ENCODE measurements around the gene CHKA.

CHKA gene

GRCh38 chr11:68030318-68031143, 90.7 kb downstream of the CHKA start, which contains the start of gene NDUFS8:
Gene NDUFS8, plus strand, starts transcription at chr11:68030681. Its CDS starts 1,471 bp downstream, at chr11:68032152.
- H3K36me3 Mint-ChIP-seq, result peaks cover 19% of the 10 kb centered on the region
- DNase-seq (ENCODE audit: low spot score in 2 of 2), result peak; percentile 80 to 96
- H3K9me3 Mint-ChIP-seq, result no peaks in the 10 kb centered on the region
- H3K4me3 Mint-ChIP-seq, result peak within 1 kb of the TSS; percentile 90
- peak within 1 kb of the TSS; percentile 96 for H3K27ac Mint-ChIP-seq
- peak; percentile 97 for ATAC-seq
- peaks cover 37% of the 10 kb centered on the region for H3K4me1 Mint-ChIP-seq

- peak overlapping the region; percentile 90 for H3K4me3 Mint-ChIP-seq
- H3K4me1 Mint-ChIP-seq, result peaks cover 37% of the 10 kb centered on the region
- ATAC-seq (no peak), DNase-seq (ENCODE audit: low spot score in 2 of 2) (no peak)
- peak overlapping the region; percentile 96 for H3K27ac Mint-ChIP-seq
- peaks cover 9% of the 10 kb centered on the region for H3K36me3 Mint-ChIP-seq
- no peaks in the 10 kb centered on the region for H3K9me3 Mint-ChIP-seq
These were observed 92.2 kb downstream of the CHKA start for GRCh38 chr11:68028802-68029545.

GRCh38 chr11:68027667-68028066, 93.5 kb downstream of the CHKA start:
- ATAC-seq (no peak), DNase-seq (ENCODE audit: low spot score in 2 of 2) (no peak)
- Mint-ChIP-seq H3K9me3 (no peaks in the 10 kb centered on the region), H3K27ac (no peak overlapping the region), H3K4me3 (no peak overlapping the region), H3K36me3 (peaks cover 6% of the 10 kb centered on the region), H3K4me1 (peaks cover 37% of the 10 kb centered on the region)

- no peak for ATAC-seq
- H3K4me1 Mint-ChIP-seq, result peaks cover 32% of the 10 kb centered on the region
- H3K36me3 Mint-ChIP-seq, result peaks cover 2% of the 10 kb centered on the region
- no peaks in the 10 kb centered on the region for H3K9me3 Mint-ChIP-seq
- DNase-seq (ENCODE audit: low spot score in 2 of 2), result no peak
- H3K4me3 Mint-ChIP-seq, result no peak overlapping the region
- H3K27ac Mint-ChIP-seq, result peak overlapping the region; percentile 74
These were observed 94.6 kb downstream of the CHKA start for GRCh38 chr11:68026391-68027105.

- Mint-ChIP-seq H3K36me3 (no peaks in the 10 kb centered on the region), H3K27ac (no peak overlapping the region), H3K4me3 (no peak overlapping the region), H3K9me3 (no peaks in the 10 kb centered on the region), H3K4me1 (peaks cover 19% of the 10 kb centered on the region)
- ATAC-seq (no peak), DNase-seq (ENCODE audit: low spot score in 2 of 2) (no peak)
These were observed 96.1 kb downstream of the CHKA start for GRCh38 chr11:68025047-68025446.

GRCh38 chr11:68024508-68024907, 96.7 kb downstream of the CHKA start:
- DNase-seq (ENCODE audit: low spot score in 2 of 2), result no peak

GRCh38 chr11:68022531-68022930, 98.7 kb downstream of the CHKA start:
- no peak for ATAC-seq

More at GRCh38 chr11:68024508-68024907, 96.7 kb downstream of the CHKA start:
- no peak for ATAC-seq
- H3K9me3 Mint-ChIP-seq, result no peaks in the 10 kb centered on the region
- H3K36me3 Mint-ChIP-seq, result no peaks in the 10 kb centered on the region
- H3K4me1 Mint-ChIP-seq, result peaks cover 13% of the 10 kb centered on the region
- no peak overlapping the region for H3K27ac Mint-ChIP-seq
- H3K4me3 Mint-ChIP-seq, result no peak overlapping the region

GRCh38 chr11:68021167-68021787, 99.9 kb downstream of the CHKA start:
- Mint-ChIP-seq H3K36me3 (no peaks in the 10 kb centered on the region), H3K4me1 (no peaks in the 10 kb centered on the region), H3K27ac (no peak overlapping the region), H3K4me3 (no peak overlapping the region), H3K9me3 (no peaks in the 10 kb centered on the region)
- no peak for ATAC-seq
- no peak for DNase-seq (ENCODE audit: low spot score in 2 of 2)

More at GRCh38 chr11:68022531-68022930, 98.7 kb downstream of the CHKA start:
- Mint-ChIP-seq H3K4me3 (no peak overlapping the region), H3K27ac (no peak overlapping the region), H3K9me3 (no peaks in the 10 kb centered on the region), H3K36me3 (no peaks in the 10 kb centered on the region), H3K4me1 (peaks cover 4% of the 10 kb centered on the region)
- DNase-seq (ENCODE audit: low spot score in 2 of 2), result no peak

- Mint-ChIP-seq H3K4me1 (no peaks in the 10 kb centered on the region), H3K9me3 (no peaks in the 10 kb centered on the region), H3K36me3 (no peaks in the 10 kb centered on the region), H3K27ac (no peak overlapping the region), H3K4me3 (no peak overlapping the region)
- DNase-seq (ENCODE audit: low spot score in 2 of 2) (no peak), ATAC-seq (no peak)
These were observed 100.6 kb downstream of the CHKA start for GRCh38 chr11:68020575-68020974.

GRCh38 chr11:68019486-68019885, 101.7 kb downstream of the CHKA start:
- Mint-ChIP-seq H3K4me1 (no peaks in the 10 kb centered on the region), H3K27ac (no peak overlapping the region), H3K36me3 (no peaks in the 10 kb centered on the region), H3K9me3 (no peaks in the 10 kb centered on the region), H3K4me3 (no peak overlapping the region)
- DNase-seq (ENCODE audit: low spot score in 2 of 2) (no peak), ATAC-seq (no peak)

- no peaks in the 10 kb centered on the region for H3K36me3 Mint-ChIP-seq
- H3K27ac Mint-ChIP-seq, result no peak overlapping the region
- H3K4me1 Mint-ChIP-seq, result no peaks in the 10 kb centered on the region
- ATAC-seq (no peak), DNase-seq (ENCODE audit: low spot score in 2 of 2) (no peak)
- H3K9me3 Mint-ChIP-seq, result no peaks in the 10 kb centered on the region
- H3K4me3 Mint-ChIP-seq, result no peak overlapping the region
These were observed 102.4 kb downstream of the CHKA start for GRCh38 chr11:68018730-68019190.

- Mint-ChIP-seq H3K4me3 (no peak overlapping the region), H3K36me3 (no peaks in the 10 kb centered on the region), H3K27ac (no peak overlapping the region)
These were observed 103.0 kb downstream of the CHKA start for GRCh38 chr11:68017980-68018729.

GRCh38 chr11:68016904-68017817, 104.0 kb downstream of the CHKA start:
- Mint-ChIP-seq H3K36me3 (no peaks in the 10 kb centered on the region), H3K4me3 (no peak overlapping the region), H3K9me3 (no peaks in the 10 kb centered on the region), H3K27ac (no peak overlapping the region), H3K4me1 (no peaks in the 10 kb centered on the region)
- no peak for DNase-seq (ENCODE audit: low spot score in 2 of 2)
- ATAC-seq, result no peak

More at GRCh38 chr11:68017980-68018729, 103.0 kb downstream of the CHKA start:
- Mint-ChIP-seq H3K4me1 (no peaks in the 10 kb centered on the region), H3K9me3 (no peaks in the 10 kb centered on the region)
- DNase-seq (ENCODE audit: low spot score in 2 of 2) (no peak), ATAC-seq (no peak)

Measured in stimulated activated effector memory CD8-positive, alpha-beta T cell treated with anti-CD3 and anti-CD28 coated beads, Interleukin-12 subunit alpha, Interleukin-12 subunit beta, amount 100 ng/mL, for 72 hours (primary cell).